ENCODE measurements around the gene SRP9. TPM values are rescaled to one million over a fixed set of nuclear protein-coding genes. Genes with fewer than 3 reads are reported as not detected.
"Not testable (repeated sequence)": the region's sequence is repeated elsewhere in the genome, so short reads cannot be mapped to it uniquely, and the experiment has no call there.

SRP9 gene
- polyA plus RNA-seq, 1 donor (not counting 4 experiments of a cell fraction or from before 2014, with no cell fraction given): 441 TPM

- H3K9me3 ChIP-seq (ENCODE audit: control insufficient read depth, low read depth, low read length); H3K27ac ChIP-seq (ENCODE audit: control insufficient read depth, insufficient read depth, low read length); dilution Hi-C loops (cut with MboI; ENCODE audit: extremely low pct_ligation_motif_present, low sequenced_read_pairs); H3K27me3 ChIP-seq (ENCODE audit: control insufficient read depth, extremely low read depth, insufficient read depth, low read length); H2AFZ ChIP-seq (ENCODE audit: control insufficient read depth, low read length); H3K9me1 ChIP-seq (ENCODE audit: control insufficient read depth, extremely low read depth, insufficient read depth, low read length); DNase-seq (ENCODE audit: low read depth, low spot score); H3K4me3 ChIP-seq (ENCODE audit: control insufficient read depth in 2 of 3, extremely low read depth in 1 of 3, insufficient read depth in 2 of 3, low read depth in 1 of 3, low read length in 3 of 3); H3K9ac ChIP-seq (ENCODE audit: control insufficient read depth, extremely low read depth, insufficient read depth, low read length); FAIRE-seq; H3K79me2 ChIP-seq (ENCODE audit: control insufficient read depth, insufficient read depth, low read length); H3K4me1 ChIP-seq (ENCODE audit: control insufficient read depth, extremely low read depth, insufficient read depth, low read length); H3K36me3 ChIP-seq (ENCODE audit: control insufficient read depth in 2 of 2, extremely low read depth in 1 of 2, insufficient read depth in 2 of 2, low read length in 2 of 2); H3K4me2 ChIP-seq (ENCODE audit: control insufficient read depth, extremely low read depth, insufficient read depth, low read depth, low read length); H4K20me1 ChIP-seq (ENCODE audit: control insufficient read depth, extremely low read depth, insufficient read depth, low read length): not testable (repeated sequence)
Measured at GRCh38 chr1:225801146-225801545, 23.5 kb downstream of the SRP9 start.

- FAIRE-seq: no peak
- Histone ChIP-seq H3K36me3 (ENCODE audit: control insufficient read depth in 2 of 2, extremely low read depth in 1 of 2, insufficient read depth in 2 of 2, low read length in 2 of 2) (no peaks in the 10 kb centered on the region), H3K9me1 (ENCODE audit: control insufficient read depth, extremely low read depth, insufficient read depth, low read length) (no peaks in the 10 kb centered on the region), H3K79me2 (ENCODE audit: control insufficient read depth, insufficient read depth, low read length) (no peaks in the 10 kb centered on the region), H3K4me2 (ENCODE audit: control insufficient read depth, extremely low read depth, insufficient read depth, low read depth, low read length) (no peak overlapping the region), H3K27me3 (ENCODE audit: control insufficient read depth, extremely low read depth, insufficient read depth, low read length) (no peaks in the 10 kb centered on the region), H4K20me1 (ENCODE audit: control insufficient read depth, extremely low read depth, insufficient read depth, low read length) (no peaks in the 10 kb centered on the region), H3K9ac (ENCODE audit: control insufficient read depth, extremely low read depth, insufficient read depth, low read length) (no peak overlapping the region), H3K27ac (ENCODE audit: control insufficient read depth, insufficient read depth, low read length) (no peak overlapping the region), H2AFZ (ENCODE audit: control insufficient read depth, low read length) (no peak overlapping the region), H3K9me3 (ENCODE audit: control insufficient read depth, low read depth, low read length) (no peaks in the 10 kb centered on the region), H3K4me3 (ENCODE audit: control insufficient read depth in 2 of 3, extremely low read depth in 1 of 3, insufficient read depth in 2 of 3, low read depth in 1 of 3, low read length in 3 of 3) (no peak overlapping the region), H3K4me1 (ENCODE audit: control insufficient read depth, extremely low read depth, insufficient read depth, low read length) (no peaks in the 10 kb centered on the region)
- DNase-seq (ENCODE audit: low read depth, low spot score): no peak
- dilution Hi-C loops (cut with MboI; ENCODE audit: extremely low pct_ligation_motif_present, low sequenced_read_pairs): no loop called here
- TF ChIP-seq EZH2 (IDR thresholded peaks at IDR 0.05; ENCODE audit: low read length): no peak
- no peak for TF ChIP-seq CTCF (optimal IDR thresholded peaks at IDR 0.05 in 1 of 3, IDR thresholded peaks at IDR 0.05 in 1 of 3, conservative IDR thresholded peaks at IDR 0.05 in 1 of 3; ENCODE audit: extremely low read depth in 1 of 3, insufficient read depth in 2 of 3, low read length in 3 of 3)
Measured at GRCh38 chr1:225806249-225806648, 28.6 kb downstream of the SRP9 start.

- FAIRE-seq; H3K4me3 ChIP-seq (ENCODE audit: control insufficient read depth in 2 of 3, extremely low read depth in 1 of 3, insufficient read depth in 2 of 3, low read depth in 1 of 3, low read length in 3 of 3); H3K9me3 ChIP-seq (ENCODE audit: control insufficient read depth, low read depth, low read length); H3K36me3 ChIP-seq (ENCODE audit: control insufficient read depth in 2 of 2, extremely low read depth in 1 of 2, insufficient read depth in 2 of 2, low read length in 2 of 2); H3K4me1 ChIP-seq (ENCODE audit: control insufficient read depth, extremely low read depth, insufficient read depth, low read length); H3K4me2 ChIP-seq (ENCODE audit: control insufficient read depth, extremely low read depth, insufficient read depth, low read depth, low read length); H2AFZ ChIP-seq (ENCODE audit: control insufficient read depth, low read length); H3K9ac ChIP-seq (ENCODE audit: control insufficient read depth, extremely low read depth, insufficient read depth, low read length); H3K27me3 ChIP-seq (ENCODE audit: control insufficient read depth, extremely low read depth, insufficient read depth, low read length); H4K20me1 ChIP-seq (ENCODE audit: control insufficient read depth, extremely low read depth, insufficient read depth, low read length); dilution Hi-C loops (cut with MboI; ENCODE audit: extremely low pct_ligation_motif_present, low sequenced_read_pairs); DNase-seq (ENCODE audit: low read depth, low spot score); H3K9me1 ChIP-seq (ENCODE audit: control insufficient read depth, extremely low read depth, insufficient read depth, low read length); H3K79me2 ChIP-seq (ENCODE audit: control insufficient read depth, insufficient read depth, low read length); H3K27ac ChIP-seq (ENCODE audit: control insufficient read depth, insufficient read depth, low read length): not testable (repeated sequence)
Measured at GRCh38 chr1:225806736-225807135, 29.1 kb downstream of the SRP9 start.
